Measurements from ENCODE around the gene TTC7B.
"Not testable (repeated sequence)": the region's sequence is repeated elsewhere in the genome, so short reads cannot be mapped to it uniquely, and the experiment has no call there.

Gene TTC7B

GRCh38 chr14:90815822-90816662 is at the start of gene TTC7B:
Gene TTC7B, minus strand, starts transcription at chr14:90816430. Its CDS starts 135 bp downstream, at chr14:90816295.
- DNase-seq, result peak; percentile 64 to 91 (median 80)

GRCh38 chr14:90864741-90865140 is 48.5 kb upstream of the TTC7B start:
- DNase-seq, result no peak

GRCh38 chr14:90858511-90858910 is 42.3 kb upstream of the TTC7B start:
- DNase-seq, result no peak

GRCh38 chr14:90857866-90858265 is 41.6 kb upstream of the TTC7B start:
- DNase-seq, result no peak

GRCh38 chr14:90856115-90856514 is 39.9 kb upstream of the TTC7B start:
- not testable (repeated sequence) for DNase-seq

- DNase-seq, result no peak
Observed at GRCh38 chr14:90853116-90853515, 36.9 kb upstream of the TTC7B start.

GRCh38 chr14:90851327-90852036 is 35.3 kb upstream of the TTC7B start:
- no peak for DNase-seq

- DNase-seq, result no peak
Observed at GRCh38 chr14:90850487-90850886, 34.3 kb upstream of the TTC7B start.

- DNase-seq, result no peak
Observed at GRCh38 chr14:90849787-90850444, 33.7 kb upstream of the TTC7B start.

GRCh38 chr14:90848944-90849731 is 32.9 kb upstream of the TTC7B start:
- no peak for DNase-seq

- peak; percentile 26 to 59 (median 45) for DNase-seq
Observed at GRCh38 chr14:90846511-90846910, 30.3 kb upstream of the TTC7B start.

- DNase-seq, result no peak
Observed at GRCh38 chr14:90844321-90844720, 28.1 kb upstream of the TTC7B start.

- peak; percentile 76 to 84 (median 78) for DNase-seq
Observed at GRCh38 chr14:90842726-90843125, 26.5 kb upstream of the TTC7B start.

- DNase-seq, result not testable (repeated sequence)
Observed at GRCh38 chr14:90840667-90841066, 24.4 kb upstream of the TTC7B start.

GRCh38 chr14:90839889-90840266 is 23.6 kb upstream of the TTC7B start:
- no peak for DNase-seq

- DNase-seq, result peak; percentile 60 to 86 (median 74)
Observed at GRCh38 chr14:90839024-90839888, 23.0 kb upstream of the TTC7B start.

- DNase-seq, result not testable (repeated sequence)
Observed at GRCh38 chr14:90838531-90838930, 22.3 kb upstream of the TTC7B start.

- no peak for DNase-seq
Observed at GRCh38 chr14:90837355-90837754, 21.1 kb upstream of the TTC7B start.

GRCh38 chr14:90836692-90837063 is 20.4 kb upstream of the TTC7B start:
- DNase-seq, result no peak

GRCh38 chr14:90831821-90832220 is 15.6 kb upstream of the TTC7B start:
- no peak for DNase-seq

- no peak for DNase-seq
Observed at GRCh38 chr14:90830931-90831701, 14.9 kb upstream of the TTC7B start.
